H9 (cell line): ENCODE results near the gene CELA2A. TPM values are rescaled to one million over a fixed set of nuclear protein-coding genes. Genes with fewer than 3 reads are reported as not detected.

Experiments used
- total RNA-seq: library from RNA; stranded (reverse); gene quantifications from 2 replicates; pipeline ENCODE4 v1.2.1, GENCODE V29; 2021

CELA2A gene
- total RNA-seq, 1 experiment from 2014 or later = not detected

Other genes with a start within 250 kb of the CELA2A start
- gene FHAD1, start 209.5 kb upstream of the CELA2A start, total RNA-seq = 1.2 and 1.9 TPM in 2 replicates
- 16.5 and 16.6 TPM in 2 replicates for gene EFHD2, start 46.8 kb upstream of the CELA2A start, total RNA-seq
- gene CTRC, start 18.3 kb upstream of the CELA2A start, total RNA-seq = not detected in 2 replicates
- not detected in 2 replicates for gene CELA2B, start 19.4 kb downstream of the CELA2A start, total RNA-seq
- 15.9 and 17.2 TPM in 2 replicates for gene CASP9, start 67.5 kb downstream of the CELA2A start, total RNA-seq
- 20.7 and 22.1 TPM in 2 replicates for gene DNAJC16, start 70.1 kb downstream of the CELA2A start, total RNA-seq
- 4.0 TPM in 2 replicates for gene AGMAT, start 128.3 kb downstream of the CELA2A start, total RNA-seq
- 45.0 and 51.0 TPM in 2 replicates for gene DDI2, start 160.7 kb downstream of the CELA2A start, total RNA-seq
- gene PLEKHM2, start 227.6 kb downstream of the CELA2A start, total RNA-seq = 45.9 and 50.4 TPM in 2 replicates